H1 (cell line): ENCODE measurements around the gene ASTN2. TPM values are rescaled to one million over a fixed set of nuclear protein-coding genes. Genes with fewer than 3 reads are reported as not detected.

Source experiments
- ASH2L ChIP-seq: fragments of 200-600, 300-600 bp; sonication (generic); IDR thresholded peaks from one replicate; pipeline ENCODE4 v1.7.1; 2017; ENCODE audit warnings: low read length
- CHD2 ChIP-seq: IDR thresholded peaks from 2 replicates; pipeline ENCODE4 v1.6.1; 2012; ENCODE audit warnings: low read length, improper control_type of control experiment
- CTBP2 ChIP-seq: IDR thresholded peaks from 2 replicates; pipeline ENCODE4 v1.7.0; 2011; ENCODE audit warnings: borderline replicate concordance, mild to moderate bottlenecking, moderate library complexity, mixed read lengths, low read length; ENCODE audit not compliant: insufficient read depth, insufficient read length
- EP300 ChIP-seq, 2 experiments: IDR thresholded peaks; 1 replicate in 1 of 2; 2 replicates in 1 of 2; pipeline ENCODE4 v1.6.1; 2011 to 2012; ENCODE audit warnings: low read depth in 2 of 2, low read length in 2 of 2, mild to moderate bottlenecking in 2 of 2, borderline replicate concordance in 1 of 2, inconsistent platforms in 1 of 2, moderate library complexity in 1 of 2
- KDM4A ChIP-seq: IDR thresholded peaks from one replicate; pipeline ENCODE4 v1.7.1; 2012; ENCODE audit warnings: low read depth, mild to moderate bottlenecking, moderate library complexity, low read length, inconsistent platforms; ENCODE audit not compliant: severe bottlenecking
- SAP30 ChIP-seq: fragments of 300-600 bp; sonication (generic); IDR thresholded peaks from 2 replicates; pipeline ENCODE4 v1.7.1; 2012; ENCODE audit warnings: low read length, moderate library complexity, mild to moderate bottlenecking, inconsistent platforms; ENCODE audit not compliant: insufficient read depth, insufficient replicate concordance
- USF2 ChIP-seq: IDR thresholded peaks from 2 replicates; pipeline ENCODE4 v1.6.1; 2011; ENCODE audit warnings: low read length, improper control_type of control experiment
- polyA plus RNA-seq, 7 experiments: library from polyadenylated mRNA; depleted of rRNA in 3 of 7; stranded (reverse) in 5 of 7; unstranded in 2 of 7; fragments of >200 nt in 5 of 7; fragments of 200-250 nt in 2 of 7; gene quantifications; 1 replicate in 5 of 7; 2 replicates in 1 of 7; 4 replicates in 1 of 7; pipeline versions ENCODE4 v1.2.1 to v1.2.3, GENCODE V29; 2011 to 2013; ENCODE audit warnings: missing spikeins in 2 of 7, mixed read lengths in 2 of 7
- total RNA-seq: library from RNA; stranded (reverse); fragmentation: NEBNext Ultra II Directional; extraction: Animal tissue kit (Norgen Biotek cat#: 25700); gene quantifications from 2 replicates; pipeline ENCODE4 v1.2.1, GENCODE V29; 2021

The ASTN2 gene
- total and polyA plus RNA-seq, 2 of the 8 experiments (the other 6 are each of a cell fraction or from before 2014, with no cell fraction given) = 8.2 to 13.7 TPM

GRCh38 chr9:116701940-116702642, 712.8 kb downstream of the ASTN2 start (continued):
- TF ChIP-seq KDM4A = no peak
- TF ChIP-seq USF2 = no peak
- no peak for TF ChIP-seq ASH2L
- TF ChIP-seq SAP30 = no peak
- no peak for TF ChIP-seq CHD2
- no peak for TF ChIP-seq CTBP2
- no peak for TF ChIP-seq EP300 (IDR thresholded peaks at IDR 0.05; ENCODE audit: borderline replicate concordance in 1 of 2, low read depth in 2 of 2, low read length in 2 of 2)
